ENCODE measurements around the gene DOK5.
"Not testable (repeated sequence)": the region's sequence is repeated elsewhere in the genome, so short reads cannot be mapped to it uniquely, and the experiment has no call there.

DOK5 gene

DNA sequence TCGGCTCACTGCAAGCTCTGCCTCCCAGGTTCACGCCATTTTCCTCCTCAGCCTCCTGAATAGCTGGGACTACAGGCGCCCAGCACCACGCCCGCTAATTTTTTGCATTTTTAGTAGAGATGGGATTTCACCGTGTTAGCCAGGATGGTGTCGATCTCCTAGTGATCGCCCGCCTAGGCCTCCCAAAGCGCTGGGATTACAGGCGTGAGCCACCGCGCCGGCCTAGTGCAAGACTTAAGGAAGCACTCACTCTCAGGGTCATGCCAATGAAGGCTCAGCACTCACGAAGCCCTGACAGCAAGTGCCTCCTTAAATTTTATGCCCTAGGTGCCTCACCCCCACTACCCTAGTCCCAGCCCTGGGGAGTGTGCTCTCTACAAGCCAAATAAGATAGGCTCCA, 4.7 kb upstream of the DOK5 start:
- no peak for DNase-seq (ENCODE audit: low spot score)

DNA sequence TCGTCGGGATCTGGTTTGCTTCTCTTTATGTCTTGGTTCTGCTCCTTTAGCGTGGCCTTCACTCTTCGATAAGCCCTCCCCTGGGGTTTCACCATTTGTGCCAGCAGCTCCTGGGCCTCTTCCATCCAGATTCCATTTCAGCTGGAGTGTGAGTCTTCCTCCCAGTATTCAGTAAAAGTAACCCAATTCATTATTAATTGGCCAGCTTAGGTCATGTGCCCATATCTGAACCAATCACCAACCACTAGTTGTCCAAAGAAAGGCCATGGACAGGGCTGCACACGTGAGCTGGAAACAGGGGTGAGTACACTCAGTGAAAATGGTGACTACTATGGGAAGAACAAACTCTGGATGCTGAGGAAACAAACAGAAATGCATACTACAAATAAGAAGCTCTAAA, 2.8 kb upstream of the DOK5 start:
- no peak for DNase-seq (ENCODE audit: low spot score)

DNA sequence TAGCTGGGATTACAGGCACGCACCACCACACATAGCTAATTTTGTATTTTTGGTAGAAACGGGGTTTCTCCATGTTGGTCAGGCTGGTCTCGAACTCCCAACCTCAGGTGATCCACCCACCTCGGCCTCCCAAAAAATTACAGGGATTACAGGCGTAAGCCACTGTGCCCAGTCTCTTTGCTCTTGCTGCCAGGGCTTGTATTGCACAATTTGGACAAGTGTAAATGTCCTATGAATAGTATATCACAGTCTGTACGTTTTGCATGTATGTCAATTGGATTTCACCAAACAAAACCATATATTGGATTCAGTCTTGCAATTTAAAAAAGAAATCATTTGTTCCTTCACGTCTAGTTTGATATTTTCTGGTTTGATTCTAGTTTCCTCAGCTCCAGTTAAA, 2.1 kb upstream of the DOK5 start:
- DNase-seq (ENCODE audit: low spot score), result no peak

DNA sequence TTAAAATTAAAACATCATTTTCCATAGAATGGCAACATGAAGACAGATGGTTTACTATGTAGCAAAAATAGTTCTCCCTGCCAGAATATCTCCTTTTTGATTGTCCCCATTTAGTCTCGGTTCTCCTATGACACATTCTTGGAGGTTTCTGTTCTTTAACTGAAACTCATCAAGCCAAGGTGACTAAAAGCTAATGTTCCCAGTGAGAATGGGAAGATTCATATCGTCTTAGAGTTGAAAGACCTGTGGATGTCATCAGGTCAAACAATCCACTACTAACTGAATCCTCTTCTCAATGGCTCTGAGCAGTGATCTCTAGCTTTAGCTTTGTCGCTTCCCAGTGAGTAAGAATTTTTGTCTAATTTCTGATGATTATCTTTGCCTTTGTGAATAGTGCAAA, 1.3 kb upstream of the DOK5 start:
- DNase-seq (ENCODE audit: low spot score), result no peak

DNA sequence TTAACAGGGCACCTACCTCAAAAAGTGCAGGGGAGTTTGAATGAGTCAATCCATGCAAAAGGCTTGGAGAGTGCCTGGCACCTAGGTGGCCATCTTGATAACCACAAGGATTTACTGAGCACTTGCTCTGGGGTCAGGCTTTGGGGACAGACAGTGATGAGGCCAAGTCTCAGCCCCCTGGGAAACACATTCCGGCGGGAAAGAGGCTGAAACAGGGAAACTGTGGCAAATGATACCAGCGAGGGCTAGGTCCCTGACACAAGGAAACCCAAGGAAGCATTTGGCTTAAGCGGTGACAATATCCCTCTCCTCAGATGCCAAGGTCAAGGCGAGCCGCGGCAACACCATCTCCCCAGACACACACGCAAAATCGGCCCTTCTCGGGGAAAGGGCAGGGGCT, 527 bp upstream of the DOK5 start:
- DNase-seq (ENCODE audit: low spot score), result no peak

DNA sequence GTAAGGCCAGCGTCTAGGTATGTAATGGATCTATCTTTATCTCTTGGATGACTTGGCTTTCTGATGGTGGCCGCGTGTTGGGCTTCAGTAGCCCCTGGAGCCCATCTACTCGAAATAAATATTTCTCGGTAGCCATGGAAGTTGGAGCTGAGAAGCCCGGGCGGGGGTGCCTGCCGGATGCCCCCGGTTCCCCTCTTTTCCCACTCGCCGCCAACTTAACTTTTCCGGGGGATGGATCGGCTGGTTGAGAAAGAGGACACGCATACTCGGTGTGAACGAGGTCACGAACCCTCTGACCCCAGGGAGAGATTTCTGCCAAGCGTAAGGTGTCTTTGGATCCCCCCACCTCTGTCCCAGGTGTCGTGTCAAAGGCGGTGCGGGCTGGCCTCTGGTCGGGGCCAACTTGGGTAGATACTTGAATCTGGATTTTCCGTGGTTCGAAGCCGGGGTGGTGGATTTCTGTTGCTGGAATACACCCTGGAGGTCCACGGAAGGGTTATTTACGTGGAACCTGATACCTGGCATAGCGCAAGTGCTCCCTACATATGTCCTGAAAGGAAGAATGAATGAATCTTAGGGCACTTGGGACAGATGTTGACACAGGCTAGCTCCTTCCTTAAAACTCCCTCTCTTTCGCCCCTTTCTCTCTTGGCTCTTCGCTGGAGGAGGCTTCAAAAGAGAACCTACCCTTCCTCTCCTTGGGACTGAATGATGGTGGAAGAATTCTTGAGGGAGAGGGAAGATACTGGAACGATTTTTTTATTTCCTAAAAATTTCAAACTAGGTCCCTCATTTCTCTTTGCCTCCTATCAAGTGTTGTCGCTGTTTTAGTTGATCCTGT, 996 bp downstream of the DOK5 start:
- DNase-seq (ENCODE audit: low spot score), result no peak

DNA sequence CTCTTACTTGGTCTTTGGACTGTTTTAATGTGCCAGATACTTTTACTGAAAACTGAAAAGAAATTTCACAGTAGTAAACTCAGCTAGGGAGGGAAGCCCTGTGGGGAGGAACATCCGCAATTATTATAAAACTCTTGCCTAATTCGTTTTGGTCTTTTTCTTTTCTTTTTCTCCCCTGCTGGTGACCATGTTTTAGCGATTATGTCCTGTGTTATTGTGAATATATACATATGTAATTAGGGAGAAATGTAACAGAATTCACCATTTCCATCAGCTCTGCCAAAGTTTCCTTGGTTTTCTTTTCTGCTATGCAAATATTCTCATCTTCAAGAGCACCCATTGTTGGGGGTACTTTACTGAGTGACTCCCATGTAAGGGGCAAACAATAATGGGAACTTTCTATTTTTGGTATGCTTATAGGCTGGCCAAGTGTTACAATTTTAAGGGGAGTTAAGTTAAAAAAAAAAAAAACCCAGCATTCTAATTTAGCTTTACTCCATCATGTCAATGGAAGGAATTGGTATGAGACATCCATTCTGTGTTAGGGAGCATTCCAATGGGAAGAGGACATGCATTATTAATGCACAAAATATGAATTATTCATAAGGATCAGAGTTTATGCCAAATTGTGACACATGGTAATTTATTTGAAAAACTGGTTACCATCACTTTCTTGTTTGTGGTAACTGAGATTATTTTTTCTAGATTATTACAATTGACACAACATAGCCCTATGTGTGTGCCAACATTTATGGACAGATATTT, 2.0 kb downstream of the DOK5 start:
- DNase-seq (ENCODE audit: low spot score), result no peak

DNA sequence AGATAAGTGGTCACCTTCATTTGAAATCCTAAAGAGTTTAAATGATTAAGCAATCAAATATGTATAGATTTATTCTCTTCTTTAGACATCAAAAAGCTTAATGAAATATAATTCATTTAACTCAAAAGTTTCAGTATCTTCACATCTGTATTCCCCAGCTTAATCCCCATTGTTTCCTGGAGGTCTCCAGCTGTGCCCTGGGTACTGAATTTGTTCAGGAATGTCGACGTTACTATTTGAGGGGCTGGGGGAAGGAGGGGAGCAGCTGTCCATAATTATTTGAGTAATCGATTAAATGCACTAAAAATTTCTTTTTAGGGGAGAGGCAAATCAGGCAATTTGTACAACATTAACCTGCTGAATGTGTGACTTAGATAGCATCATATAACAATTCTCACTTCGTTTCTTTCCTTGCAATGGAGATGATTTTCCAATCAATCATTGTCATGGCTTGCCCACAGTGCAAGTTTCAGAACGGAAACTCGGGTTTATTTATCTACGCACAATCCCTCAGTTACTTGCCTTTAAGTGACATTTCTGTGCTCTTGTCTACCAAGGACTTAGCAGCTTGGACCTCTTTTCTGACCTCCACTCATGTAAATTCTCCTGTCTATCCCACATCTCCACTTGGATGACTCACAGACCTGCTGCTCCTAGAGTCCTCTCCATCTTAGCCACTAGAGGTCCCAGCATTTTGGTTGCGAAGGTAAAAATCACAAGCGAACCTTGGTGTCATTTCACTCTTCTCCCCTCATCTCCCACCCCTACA, 3.9 kb downstream of the DOK5 start:
- DNase-seq (ENCODE audit: low spot score), result peak; percentile 50

DNA sequence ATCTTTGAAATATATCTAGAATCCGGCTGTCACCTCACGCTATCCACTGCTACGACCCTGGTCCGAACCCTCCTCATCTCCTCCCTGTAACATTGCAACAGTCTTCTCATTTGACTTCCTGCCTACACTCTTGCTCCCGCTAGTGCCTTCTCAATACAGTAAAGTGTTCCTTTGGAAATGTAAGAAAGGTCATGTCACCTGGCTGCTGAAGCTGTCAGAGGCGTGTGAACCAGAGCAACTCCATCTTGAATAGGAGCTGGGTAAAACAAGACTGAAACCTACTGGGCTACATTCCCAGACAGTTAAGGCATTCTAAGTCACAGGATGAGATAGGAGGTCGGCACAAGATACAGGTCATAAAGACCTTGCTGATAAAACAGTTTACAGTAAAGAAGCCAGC, 4.5 kb downstream of the DOK5 start:
- not testable (repeated sequence) for DNase-seq (ENCODE audit: low spot score)

DNA sequence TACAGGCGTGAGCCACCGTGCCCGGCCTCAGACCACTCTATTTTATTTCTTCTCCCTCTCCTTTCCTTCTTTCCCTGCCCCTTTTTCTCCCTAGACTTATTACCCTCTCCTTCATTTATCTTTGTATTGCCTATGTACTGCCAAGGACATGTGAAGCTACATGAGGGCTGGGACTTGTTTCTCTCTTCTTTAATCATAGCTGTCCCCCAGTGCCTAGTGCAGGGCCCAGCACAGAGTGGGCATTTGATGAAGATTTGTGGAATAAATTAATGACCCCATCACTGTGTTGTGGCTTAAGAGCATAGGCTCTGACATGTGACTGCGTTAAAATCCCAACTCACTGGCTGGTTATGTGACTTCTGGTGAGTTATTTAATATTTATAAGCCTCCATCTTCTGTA, 6.0 kb downstream of the DOK5 start:
- no peak for DNase-seq (ENCODE audit: low spot score)

DNA sequence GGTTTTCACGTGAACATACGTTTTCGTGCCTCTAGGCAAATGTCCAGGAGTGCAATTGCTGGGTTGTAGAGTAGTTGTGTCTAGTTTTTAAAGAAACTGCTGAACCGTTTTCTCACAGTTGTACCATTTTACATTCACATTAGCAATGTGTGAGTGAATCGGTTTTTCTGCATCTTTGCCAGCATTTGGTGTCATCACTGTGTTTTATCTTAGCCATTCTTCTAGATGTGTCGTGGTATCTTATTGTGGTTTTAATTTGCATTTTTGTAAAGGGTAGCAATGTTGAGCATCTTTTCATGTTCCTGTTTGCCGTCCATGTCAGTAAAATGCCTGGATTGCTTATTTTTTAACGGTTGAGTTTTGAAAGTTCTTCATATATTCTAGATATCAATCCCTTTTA, 10.2 kb downstream of the DOK5 start:
- no peak for DNase-seq (ENCODE audit: low spot score)

DNA sequence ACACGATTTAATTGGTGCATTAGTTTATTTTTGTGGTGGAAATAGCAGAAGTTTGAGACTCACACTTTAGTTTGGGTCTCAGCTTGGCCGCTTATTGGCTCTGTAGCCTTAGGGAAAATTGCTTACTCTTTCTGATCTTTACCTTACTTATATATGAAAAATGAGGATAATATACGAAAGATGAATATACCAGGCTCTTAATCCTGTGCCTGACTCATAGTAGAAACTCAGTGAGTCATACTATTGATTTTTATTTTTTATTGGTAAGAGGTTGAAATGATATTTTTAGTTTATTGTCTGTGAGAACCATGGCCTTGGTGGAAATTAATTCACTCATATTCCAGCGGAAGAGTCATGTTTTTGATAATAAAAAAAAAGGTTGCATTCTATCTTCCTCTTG, 11.2 kb downstream of the DOK5 start:
- DNase-seq (ENCODE audit: low spot score), result no peak

DNA sequence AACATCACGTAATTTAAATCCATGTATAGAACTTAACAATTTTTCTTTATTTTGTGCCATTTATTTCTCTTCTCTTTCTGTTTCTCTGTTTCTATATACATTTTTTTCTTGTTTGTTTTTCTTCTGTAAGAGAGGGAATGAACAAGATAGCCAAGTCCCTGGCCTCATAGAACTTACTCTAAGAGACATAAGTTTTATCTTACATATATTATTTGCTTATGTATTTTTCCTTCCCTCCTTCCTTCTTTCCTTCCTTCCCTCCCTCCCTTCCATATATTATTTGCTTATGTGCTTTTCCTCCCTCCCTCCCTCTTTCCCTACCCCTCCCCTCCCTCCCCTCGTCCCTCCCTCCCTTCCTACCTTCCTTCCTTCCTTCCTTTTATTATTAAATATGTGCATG, 13.0 kb downstream of the DOK5 start:
- no peak for DNase-seq (ENCODE audit: low spot score)

DNA sequence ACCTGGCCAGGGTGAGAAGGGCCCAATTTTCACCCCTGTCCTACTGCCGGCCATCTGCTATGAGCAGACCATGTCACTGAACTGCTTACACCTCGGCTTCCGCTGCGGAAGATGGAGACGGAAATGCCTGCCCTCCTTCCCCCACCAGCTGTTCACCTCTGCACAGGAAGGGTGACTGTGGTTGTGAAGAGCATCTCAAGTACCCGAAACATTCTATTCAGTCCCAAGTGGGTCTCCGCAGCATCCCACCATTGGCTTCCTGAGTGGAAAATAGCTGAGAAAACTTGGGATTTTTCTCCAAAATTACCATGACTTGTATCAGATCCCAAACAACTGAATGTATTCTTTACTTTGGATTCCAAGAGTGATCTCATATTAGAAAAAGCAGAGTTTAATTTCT, 16.1 kb downstream of the DOK5 start:
- no peak for DNase-seq (ENCODE audit: low spot score)

DNA sequence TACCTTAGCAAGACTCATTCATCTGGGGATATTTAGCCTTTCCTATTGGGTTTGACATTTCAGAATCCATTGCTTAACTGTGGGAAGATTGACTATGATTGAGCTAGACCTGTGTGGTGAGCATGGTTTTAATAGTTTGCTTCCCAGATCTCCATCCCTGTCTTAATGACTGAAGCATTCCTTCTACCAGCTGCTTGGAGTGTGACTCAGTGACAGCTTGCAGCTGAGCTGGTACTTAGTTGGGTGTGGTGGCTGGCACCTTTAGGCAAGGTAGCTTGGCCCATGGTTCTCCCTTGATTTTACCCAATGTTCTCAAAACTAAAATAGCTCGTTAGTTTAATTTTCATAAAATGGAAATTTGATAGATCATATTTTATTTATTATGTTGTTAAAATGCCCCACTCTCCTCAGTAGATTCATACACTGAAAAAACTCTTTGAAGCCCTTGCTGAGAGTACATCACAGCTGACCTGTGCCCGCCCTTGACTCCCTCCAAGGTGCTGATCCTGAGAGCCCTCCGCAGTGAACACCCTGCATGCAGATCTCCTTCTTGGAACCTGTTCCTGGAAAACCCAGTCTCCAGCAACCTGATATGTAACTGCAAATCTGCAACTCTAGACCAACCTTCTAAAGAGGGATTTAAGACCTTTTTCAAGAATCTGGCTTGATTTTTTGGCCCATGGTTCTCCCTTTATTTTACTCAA, 19.1 kb downstream of the DOK5 start:
- DNase-seq (ENCODE audit: low spot score), result no peak

DNA sequence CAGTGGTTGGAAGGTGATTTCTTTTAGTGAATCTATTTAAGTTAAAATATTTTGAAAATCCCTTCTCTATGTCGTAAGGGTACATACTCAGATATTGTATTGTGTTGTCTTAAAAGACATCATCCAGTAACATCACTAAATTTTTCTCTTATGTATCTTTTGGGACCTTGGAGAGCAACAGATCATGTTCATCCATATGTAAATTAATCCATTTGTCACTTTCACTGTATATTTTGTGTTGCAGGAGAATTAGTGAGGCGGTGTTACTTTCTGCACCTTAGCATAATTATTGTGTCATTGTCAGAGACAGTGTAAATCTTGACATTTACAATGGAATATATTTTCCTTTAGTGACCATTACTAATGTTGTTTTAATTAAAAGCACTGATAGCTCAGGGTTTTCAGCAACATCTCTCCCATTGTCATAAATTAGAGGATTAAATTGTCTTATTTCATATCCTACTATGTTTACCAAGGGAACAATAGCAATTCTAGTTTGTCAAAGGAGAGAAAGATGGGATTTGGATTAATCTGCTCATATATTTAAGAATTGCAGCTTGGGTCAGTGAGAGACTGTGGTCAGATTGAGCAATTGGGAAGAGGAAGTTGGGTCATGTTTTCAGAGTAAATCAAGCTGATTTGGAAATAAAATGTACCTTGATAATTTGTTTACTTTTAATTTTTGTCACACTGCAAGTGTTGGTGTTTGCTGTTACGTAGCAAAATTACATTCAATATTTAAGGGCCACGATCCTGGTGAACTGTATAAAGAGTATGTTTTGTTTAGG, 22.7 kb downstream of the DOK5 start:
- no peak for DNase-seq (ENCODE audit: low spot score)

DNA sequence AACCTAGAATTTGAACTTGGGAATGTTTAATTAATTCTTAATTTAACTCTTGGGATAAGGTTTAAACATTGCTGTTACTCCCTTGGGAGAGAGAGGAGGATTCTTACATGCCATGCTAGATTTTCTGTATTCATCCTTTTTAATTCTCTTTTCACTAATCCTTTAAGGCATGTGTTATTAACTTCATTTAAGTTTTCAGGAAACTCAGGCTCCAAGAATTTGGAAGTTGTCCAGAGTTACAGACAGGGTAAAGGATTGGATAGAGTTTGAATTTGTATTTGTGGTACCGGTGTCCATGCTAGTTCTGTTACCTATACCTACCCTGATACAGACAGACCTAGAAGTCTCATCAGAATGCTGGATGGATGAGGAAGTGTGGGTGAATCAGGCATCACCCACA, 23.7 kb downstream of the DOK5 start:
- no peak for DNase-seq (ENCODE audit: low spot score)

DNA sequence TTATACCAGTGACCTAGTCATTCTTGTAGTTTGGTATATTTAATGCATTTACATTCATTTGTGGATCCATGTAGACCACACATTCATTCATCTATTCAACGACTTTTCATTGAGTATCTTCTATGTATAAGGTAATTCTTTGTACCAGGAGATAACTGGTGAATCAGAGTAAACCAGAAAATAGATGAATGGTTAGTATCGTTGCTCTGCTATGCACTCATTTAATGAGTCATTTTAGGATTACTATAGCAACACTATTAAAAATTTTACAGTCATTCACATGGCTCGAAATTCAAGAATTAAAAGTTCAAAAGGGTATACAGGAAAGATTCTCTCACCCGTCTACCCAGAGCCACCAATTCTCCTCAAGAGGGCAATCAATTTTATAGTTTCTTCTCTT, 26.8 kb downstream of the DOK5 start:
- DNase-seq (ENCODE audit: low spot score), result no peak

DNA sequence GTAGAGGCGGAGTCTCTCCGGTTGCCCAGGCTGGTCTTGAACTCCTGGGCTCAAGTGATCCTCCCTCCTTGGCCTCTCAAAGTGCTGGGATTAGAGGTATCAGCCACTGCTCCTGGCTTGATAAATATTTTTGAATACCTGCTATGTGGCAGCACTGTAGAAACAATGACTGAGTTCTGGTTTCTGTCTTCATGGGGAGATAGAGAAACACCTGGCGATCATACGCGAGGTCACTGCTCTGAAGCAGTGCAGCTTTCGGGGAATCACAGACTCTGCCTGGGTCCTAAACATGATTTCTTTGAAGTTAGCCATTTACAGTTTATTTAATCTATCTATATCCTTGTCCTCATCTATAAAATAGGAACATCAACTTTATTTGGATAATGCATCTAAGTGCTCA, 31.2 kb downstream of the DOK5 start:
- no peak for DNase-seq (ENCODE audit: low spot score)

DNA sequence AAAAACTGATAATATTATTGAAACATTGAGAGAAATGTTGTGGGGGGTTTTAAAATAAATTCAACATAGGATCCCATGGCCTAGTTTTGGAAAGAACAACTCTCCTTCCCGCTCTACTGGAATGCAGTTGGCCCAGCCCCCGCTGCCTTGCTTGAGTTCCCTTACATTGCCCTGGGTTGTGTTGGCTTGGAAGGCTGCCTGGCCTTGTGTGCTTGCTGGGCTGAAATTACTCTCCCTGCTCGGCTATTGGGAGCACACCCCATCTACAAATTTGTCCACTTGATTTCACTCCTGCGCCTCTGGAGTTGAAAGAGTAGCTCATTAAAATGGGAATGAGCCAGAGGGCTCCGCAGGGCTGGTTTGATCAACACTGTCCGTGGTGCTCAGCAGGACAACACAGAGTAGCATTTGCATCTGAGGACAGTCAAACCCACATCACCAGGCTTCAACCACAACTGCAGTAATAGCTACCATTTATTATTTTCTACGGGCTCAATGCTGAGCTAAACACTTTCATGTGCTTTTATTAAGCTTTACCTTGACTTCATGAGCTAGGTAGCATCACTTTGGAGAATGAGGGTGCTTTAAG, 35.2 kb downstream of the DOK5 start:
- no peak for DNase-seq (ENCODE audit: low spot score)

DNA sequence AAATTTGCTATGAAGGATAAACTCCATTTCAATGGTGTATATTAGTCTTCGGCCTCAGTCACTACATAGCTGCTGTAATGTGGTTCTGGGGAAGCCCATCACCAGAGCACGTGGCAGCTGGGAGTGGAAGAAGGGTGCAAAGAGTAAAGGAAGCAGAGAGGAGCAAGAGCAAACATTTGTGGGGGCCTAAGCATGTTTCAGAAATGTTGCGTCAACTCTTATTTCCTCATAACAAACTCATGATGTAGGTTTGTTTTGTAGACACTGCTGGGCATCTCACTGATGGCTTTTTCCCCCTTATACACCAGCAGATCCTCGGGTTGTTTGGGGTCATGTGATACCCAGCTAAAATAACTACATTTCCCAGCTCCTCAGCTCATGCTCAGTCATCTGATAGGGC, 37.3 kb downstream of the DOK5 start:
- DNase-seq (ENCODE audit: low spot score), result no peak
